ENCODE measurements around the gene CELA3A. TPM values are rescaled to one million over a fixed set of nuclear protein-coding genes. Genes with fewer than 3 reads are reported as not detected.

Gene CELA3A
- total RNA-seq, 1 donor from 2014 or later: not detected

DNA sequence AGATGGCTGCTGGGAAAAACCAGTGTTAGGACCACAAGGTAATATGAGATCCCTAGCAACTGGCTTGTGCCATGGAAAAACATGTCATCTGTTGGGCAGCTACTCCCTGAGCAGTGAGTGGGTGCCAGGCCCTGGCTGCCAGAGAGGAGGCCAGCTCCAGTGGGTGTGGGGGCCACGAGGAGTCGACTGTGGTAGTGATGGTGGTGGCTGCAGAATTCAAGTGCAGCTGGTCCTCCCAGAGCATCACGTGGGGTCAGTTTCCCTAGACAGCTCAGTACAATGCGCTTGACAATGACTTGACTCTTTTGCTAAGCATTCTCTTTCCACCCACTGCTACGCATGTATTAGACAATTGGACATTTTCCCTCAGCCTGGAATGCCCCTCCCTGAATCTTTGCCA, 36.6 kb downstream of the CELA3A start:
- no peak for DNase-seq (ENCODE audit: missing footprints)
- intact Hi-C loops (cut with DNase I): no loop called here
- peak; percentile 63 for ATAC-seq

- ATAC-seq (peak; percentile 83), DNase-seq (ENCODE audit: missing footprints) (peak; percentile 85)
- intact Hi-C loops (cut with DNase I): no loop called here
Measured at GRCh38 chr1:22039594-22040285, 38.3 kb downstream of the CELA3A start.

DNA sequence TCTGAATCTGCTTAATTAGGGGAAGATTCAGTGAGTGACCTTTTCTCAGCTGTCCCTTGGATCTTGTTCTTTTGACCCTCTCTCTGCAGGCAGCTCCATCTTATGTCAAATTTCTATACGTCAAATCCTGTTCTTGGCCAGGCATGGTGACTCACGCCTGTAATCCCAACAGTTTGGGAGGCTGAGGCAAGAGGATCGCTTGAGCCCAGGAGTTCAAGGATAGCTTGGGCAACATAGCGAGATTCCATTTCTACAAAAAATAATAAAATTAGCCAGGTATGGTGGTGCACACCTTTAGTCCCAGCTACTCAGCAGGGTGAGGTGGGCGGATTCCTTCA, 38.8 kb downstream of the CELA3A start:
- intact Hi-C loops (cut with DNase I): no loop called here
- ATAC-seq (no peak), DNase-seq (ENCODE audit: missing footprints) (no peak)

- ATAC-seq (no peak), DNase-seq (ENCODE audit: missing footprints) (no peak)
- intact Hi-C loops (cut with DNase I): no loop called here
Measured at GRCh38 chr1:22041505-22041904, 40.0 kb downstream of the CELA3A start.

GRCh38 chr1:22043198-22043769, 41.8 kb downstream of the CELA3A start:
- ATAC-seq (no peak), DNase-seq (ENCODE audit: missing footprints) (no peak)
- intact Hi-C loops (cut with DNase I): no loop called here

DNA sequence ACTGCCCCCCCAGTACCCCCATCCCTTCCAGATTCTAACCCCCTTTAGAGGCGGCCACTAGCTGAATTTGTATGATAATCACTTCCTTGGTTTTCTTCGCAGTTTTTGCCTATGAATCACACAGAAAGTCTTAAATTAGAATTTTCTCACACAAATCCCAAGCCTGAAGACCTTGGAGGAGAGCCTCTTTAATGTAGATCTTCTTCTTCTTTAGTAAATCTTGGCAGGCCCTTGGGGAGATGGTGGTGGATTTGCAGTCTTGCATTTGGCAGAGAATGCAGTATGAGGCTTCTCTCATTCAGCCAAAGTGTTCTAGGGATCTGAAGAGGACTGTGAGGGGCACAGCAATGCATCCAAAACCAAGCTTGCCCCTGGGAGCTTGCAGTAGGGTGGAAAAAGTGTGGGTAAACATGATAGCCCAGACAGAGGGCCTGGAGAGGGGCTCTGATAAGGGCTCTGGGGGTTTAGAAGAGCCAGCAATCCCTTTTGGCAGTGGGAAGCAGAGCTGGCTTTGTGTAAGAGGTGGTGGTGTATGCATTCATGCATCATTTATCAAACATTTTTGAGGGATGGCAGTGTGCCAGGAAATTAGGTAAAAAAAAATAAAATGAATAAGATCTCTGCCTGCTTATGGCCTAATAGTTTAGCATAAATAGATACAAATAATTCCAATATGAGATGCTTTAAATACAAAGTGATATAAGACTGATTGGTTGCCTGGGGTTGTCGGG, 43.4 kb downstream of the CELA3A start:
- intact Hi-C loops (cut with DNase I): no loop called here
- no peak for ATAC-seq
- DNase-seq (ENCODE audit: missing footprints): no peak

GRCh38 chr1:22045604-22046228, 44.3 kb downstream of the CELA3A start:
- ATAC-seq (no peak), DNase-seq (ENCODE audit: missing footprints) (no peak)
- intact Hi-C loops (cut with DNase I): no loop called here

DNA sequence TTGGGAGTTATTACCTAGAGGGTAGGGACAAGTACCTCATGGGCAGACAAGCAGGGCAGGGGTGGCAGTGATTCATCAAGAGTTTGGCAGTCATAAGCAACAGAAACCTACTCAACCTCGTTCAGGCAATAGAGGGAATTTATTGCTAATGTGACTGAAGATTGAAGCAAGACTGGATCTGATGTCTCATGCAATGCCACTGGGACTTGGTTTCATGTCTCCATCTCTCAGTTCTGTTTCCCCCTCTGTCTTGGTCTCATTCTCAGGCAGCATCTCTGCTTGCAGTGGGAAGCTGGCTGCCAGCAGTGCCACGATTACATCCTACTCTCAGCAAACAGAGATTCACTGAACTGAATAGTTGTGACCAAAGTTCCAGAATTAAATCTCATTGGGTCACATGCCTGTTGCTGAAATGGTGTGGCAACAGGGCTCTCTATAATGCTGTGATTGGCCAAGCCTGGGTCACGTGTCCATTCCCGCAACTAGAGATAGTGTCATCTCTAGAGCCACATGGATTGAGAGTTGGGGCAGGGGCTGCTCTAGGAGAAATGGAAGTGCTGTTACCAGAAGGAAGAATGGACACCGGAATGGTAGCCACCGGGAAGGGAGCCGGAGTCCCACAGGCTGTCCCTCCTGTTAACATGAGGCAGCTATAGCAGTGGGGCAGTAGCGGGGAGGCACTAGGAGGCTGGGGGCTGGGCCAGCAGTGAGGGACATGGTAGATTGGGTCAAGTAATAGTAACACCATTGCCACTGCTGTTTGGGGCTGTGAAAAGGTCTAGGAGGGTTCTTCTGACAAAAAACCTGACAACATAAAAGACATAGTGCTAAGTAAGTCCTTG, 47.1 kb downstream of the CELA3A start:
- intact Hi-C loops (cut with DNase I): no loop called here

DNA sequence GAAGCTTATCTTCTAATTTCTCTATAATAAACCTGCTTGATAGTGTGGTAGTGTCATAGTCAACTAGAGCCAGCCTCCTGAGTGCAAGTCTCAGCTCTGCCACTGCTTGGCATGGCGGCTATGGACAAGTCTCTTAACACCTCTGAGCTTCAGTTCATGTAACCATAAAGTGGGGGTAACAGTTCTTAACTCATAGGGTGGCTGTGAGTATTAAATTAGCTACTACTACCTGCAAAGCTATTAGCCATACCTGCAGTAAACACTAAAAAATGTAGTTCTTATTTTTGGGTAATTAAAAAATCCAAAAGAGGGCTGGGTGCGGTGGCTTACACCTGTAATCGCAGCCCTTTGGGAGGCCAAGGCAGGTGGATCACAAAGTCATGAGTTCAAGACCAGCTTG, 48.9 kb downstream of the CELA3A start:
- intact Hi-C loops (cut with DNase I): no loop called here
- ATAC-seq: no peak
- DNase-seq (ENCODE audit: missing footprints): no peak

More for the DNA sequence above, 47.1 kb downstream of the CELA3A start:
- ATAC-seq (no peak), DNase-seq (ENCODE audit: missing footprints) (no peak)

DNA sequence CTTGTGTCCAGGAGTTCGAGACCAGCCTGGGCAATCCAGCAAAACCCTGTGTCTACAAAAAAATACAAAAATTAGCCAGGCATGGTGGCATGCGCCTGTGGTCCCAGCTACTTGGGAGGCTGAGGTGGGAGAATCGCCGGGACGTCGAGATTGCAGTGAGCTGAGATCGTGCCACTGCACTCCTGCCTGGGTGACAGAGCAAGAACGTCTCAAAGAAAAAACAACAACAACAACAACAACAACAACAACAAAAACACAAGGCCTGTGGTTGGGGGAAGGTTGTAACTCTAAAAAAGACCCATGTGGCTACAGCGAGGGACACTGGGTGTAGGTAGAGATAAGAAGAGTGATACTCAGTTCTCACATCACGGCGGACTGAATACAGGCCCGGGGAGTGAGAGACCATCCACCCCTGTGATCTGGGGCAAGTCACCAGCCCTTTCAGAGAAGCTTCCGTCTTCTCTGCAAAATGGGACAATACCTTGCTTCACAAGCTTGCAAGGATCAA, 50.2 kb downstream of the CELA3A start:
- intact Hi-C loops (cut with DNase I): no loop called here
- DNase-seq (ENCODE audit: missing footprints) (no peak), ATAC-seq (no peak)

DNA sequence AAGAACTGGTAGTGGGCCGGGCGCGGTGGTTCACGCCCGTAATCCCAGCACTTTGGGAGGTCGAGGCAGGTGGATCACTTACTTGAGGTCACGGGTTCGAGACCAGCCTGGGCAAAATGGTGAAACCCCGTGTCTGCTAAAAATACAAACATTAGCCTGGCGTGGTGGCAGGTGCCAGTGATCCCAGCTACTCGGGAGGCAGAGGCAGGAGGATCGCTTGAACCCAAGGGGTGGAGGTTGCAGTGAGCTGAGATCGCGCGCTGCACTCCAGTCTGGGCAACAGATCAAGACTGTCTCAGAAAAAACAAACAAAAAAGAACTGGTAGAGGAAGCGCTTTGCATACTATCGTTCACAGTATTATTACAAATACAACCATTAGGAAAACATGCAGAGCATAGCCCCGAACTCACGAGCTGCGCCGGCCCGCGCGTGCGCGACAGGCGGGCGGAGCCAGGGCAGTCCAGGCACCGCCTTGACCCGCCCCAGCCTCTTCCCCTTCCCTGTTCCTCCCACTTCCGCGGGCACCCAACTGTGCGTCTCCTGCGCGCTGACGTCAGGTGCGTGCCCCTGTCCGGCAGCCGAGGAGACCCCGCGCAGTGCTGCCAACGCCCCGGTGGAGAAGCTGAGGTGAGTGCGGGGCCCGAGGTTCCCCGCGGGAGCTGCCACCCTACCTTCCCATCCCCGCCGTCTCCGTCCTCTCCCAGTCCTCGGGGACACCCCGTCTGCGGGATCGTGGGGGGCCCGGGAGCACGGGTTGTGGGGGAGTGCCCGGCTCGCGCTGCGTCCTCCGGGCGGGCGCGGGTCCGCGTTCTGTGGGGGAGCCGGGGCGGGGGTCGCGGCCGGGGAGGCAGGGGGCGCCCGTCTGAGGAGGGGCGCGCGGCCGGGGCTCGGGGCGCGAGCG, 50.9 kb downstream of the CELA3A start, which contains the start of gene CDC42:
CDC42 (plus strand) TSS at position 595 of the 902 bp plus-strand sequence. CDS start 25,770 bp downstream, outside the sequence.
- peak; percentile 99 for DNase-seq (ENCODE audit: missing footprints)
- peak; percentile 98 for ATAC-seq

DNA sequence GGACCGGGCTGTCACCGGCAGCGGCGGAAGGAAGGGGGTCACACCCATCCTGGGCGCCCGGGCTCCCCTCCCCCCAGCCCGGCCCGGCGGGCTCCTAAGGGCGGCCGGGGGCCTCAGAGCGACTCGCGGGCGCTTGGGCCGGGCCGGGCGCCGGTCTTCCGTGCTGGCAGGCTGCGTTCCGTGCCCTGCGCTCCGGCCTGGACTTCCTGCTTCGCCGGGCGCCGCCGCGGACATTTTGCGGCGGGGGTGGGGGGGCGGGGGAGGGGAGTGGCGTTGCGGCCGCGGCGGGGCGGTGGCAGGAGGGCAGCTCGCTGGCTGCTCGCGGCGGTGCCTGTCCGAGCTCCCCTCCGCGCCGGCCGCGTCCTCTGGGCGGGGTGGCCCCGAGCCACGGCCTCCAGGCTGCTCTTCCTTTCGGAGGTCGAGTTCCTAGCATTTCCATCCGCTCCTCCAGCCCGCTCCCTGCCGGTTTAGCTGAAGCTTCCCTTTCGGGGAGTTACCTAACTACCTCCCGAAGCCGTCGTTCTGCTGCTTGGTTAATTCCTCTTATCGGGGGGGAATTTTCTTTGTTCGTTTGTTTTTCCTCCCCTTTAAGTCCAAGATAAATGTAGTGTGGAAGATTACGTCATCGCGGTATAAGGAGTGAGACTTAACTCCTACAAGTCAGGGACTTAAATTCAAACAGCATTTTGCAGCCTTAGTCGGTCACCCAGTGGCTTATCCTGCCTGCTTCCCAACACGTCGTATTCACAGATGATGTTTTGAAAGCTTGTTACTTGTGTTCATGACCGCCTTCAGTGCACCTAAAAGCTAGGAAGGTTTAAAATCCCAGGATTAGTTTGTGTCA, 51.8 kb downstream of the CELA3A start:
- intact Hi-C loops (cut with DNase I): no loop called here
- peak; percentile 71 for ATAC-seq
- peak; percentile 83 for DNase-seq (ENCODE audit: missing footprints)

More for the DNA sequence above, 50.9 kb downstream of the CELA3A start, which contains the start of gene CDC42:
- intact Hi-C loops (cut with DNase I): no loop called here

- DNase-seq (ENCODE audit: missing footprints): no peak
- ATAC-seq: no peak
- intact Hi-C loops (cut with DNase I): no loop called here
Measured at GRCh38 chr1:22053861-22054770, 52.7 kb downstream of the CELA3A start.

DNA sequence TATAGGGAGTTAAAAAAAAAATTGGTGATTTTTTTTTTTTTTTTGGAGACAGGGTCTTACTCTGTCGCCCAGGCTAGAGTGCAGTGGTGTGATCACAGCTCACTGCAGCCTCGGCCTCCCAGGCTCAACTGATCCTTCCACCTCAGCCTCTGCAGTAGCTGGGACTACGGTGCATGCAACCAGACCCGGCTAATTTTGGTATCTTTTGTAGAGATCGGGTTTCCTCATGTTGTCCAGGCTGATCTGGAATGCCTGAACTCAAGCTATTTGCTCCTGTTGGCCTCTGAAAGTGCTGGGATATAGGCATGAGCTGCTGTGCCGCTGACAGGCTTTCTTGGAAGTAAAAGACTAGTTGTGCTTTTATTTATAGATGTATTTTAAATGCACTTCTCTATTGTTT, 54.0 kb downstream of the CELA3A start:
- DNase-seq (ENCODE audit: missing footprints): no peak
- intact Hi-C loops (cut with DNase I): no loop called here
- ATAC-seq: no peak

GRCh38 chr1:22056043-22056442, 54.6 kb downstream of the CELA3A start:
- intact Hi-C loops (cut with DNase I): no loop called here
- DNase-seq (ENCODE audit: missing footprints): no peak

GRCh38 chr1:22056936-22057335, 55.5 kb downstream of the CELA3A start:
- DNase-seq (ENCODE audit: missing footprints) (no peak), ATAC-seq (no peak)
- intact Hi-C loops (cut with DNase I): no loop called here

More at GRCh38 chr1:22056043-22056442, 54.6 kb downstream of the CELA3A start:
- ATAC-seq: no peak
